ENCODE results near the gene HLA-E.

- TF ChIP-seq CTCF (IDR thresholded peaks at IDR 0.05; ENCODE audit: insufficient read depth, low read length, poor library complexity, severe bottlenecking) (no peak), EZH2phosphoT487 (conservative IDR thresholded peaks at IDR 0.05; ENCODE audit: low read length) (no peak)
These were observed 18.8 kb downstream of the HLA-E start for GRCh38 chr6:30507849-30508827.

Data from SU-DHL-6 (cell line).